Measurements from ENCODE around the gene ADGRB3. TPM values are rescaled to one million over a fixed set of nuclear protein-coding genes. Genes with fewer than 3 reads are reported as not detected.
"Not testable (repeated sequence)": the region's sequence is repeated elsewhere in the genome, so short reads cannot be mapped to it uniquely, and the experiment has no call there.

ADGRB3 gene
- polyA plus RNA-seq, 1 donor, result 0.70 TPM

DNA sequence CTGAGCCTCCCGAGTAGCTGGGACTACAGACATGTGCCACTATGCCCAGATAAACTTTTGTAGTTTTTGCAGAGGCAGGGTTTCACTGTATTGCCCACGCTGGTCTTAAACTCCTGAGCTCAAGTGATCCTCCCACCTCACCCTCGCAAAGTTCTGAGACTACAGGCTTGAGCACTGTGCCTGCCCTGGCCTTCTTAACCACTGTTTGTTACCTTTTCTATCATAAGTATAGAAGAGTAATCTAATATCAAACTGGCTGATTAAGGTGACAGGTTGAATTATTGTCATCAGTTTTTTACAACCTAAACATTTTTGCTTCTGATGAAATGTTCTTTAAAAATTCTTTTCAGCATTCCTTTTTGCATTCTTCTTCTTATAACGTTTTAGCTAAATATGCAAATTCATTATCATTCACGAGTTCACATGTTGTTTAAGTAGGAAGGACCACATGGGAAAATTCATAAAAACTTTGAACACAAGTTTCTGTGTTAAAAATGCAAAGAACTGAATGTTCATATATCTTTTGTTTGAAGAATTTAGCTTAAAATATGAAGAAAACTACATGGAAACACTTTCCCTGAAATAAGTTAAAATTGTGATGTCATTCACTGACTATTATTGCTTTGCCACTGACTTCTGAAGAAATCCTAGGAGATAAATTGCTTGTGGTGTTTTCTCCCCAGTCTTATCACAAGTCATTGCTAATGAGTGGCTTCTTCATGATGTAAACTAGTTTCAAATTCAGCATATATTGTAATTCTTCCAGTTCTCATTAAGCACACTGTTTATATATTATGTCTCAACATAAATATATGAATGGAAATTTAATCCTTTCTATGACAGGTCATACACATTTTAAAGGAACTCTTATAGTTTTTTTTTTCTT lies 106.7 kb downstream of the ADGRB3 start:
- no peak for DNase-seq

DNA sequence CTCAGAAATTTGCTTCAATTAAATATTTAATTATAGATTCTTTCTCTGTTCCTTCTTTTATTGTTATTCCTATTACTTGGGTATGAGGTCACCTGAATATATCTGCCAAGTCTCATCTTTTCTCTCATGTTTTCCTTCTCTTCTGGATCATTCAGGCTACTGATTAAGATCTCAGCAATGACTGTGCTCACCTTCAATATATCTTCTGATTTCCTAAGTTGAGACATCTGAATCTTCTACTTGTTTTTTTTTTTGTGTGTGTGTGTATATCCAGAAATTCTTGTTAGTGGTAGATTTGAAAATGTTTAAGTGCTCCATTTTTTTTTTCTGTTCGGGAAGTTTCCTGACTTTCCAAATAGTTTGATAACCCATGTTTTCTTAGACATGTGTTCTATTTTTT lies 108.0 kb downstream of the ADGRB3 start:
- DNase-seq, result no peak

DNA sequence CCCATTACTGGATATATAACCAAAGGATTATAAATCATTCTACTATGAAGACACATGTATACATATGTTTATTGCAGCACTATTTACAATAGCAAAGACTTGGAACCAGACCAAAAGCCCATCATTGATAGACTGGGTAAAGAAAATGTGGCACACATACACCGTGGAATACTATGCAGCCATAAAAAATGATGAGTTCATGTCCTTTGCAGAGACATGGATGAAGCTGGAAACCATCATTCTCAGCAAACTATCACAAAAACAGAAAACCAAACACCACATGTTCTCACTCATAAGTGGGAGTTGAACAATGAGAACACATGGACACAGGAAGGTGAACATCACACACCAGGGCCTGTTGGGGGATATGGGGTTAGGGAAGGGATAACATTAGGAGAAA lies 109.3 kb downstream of the ADGRB3 start:
- DNase-seq, result not testable (repeated sequence)

DNA sequence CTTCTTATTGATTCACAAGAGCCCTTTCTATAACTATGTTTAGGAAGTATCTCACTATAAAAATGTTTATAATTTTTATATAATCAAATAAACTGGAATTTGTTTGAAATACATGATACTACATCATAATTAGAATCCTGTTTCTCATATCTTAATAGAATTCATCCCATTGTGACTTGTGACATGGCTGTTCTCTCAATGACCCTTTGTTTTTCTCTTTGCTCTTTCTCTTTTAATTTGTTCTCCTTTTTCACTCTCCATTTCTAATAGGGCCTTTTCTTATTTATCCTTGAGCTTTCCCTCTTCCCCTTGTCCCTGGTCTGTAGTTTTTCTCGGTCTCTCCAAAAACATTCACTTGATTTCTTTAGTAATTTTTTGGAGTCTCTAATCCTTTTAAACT lies 111.3 kb downstream of the ADGRB3 start:
- no peak for DNase-seq

GRCh38 chr6:68747110-68747790 lies 112.2 kb downstream of the ADGRB3 start:
- no peak for DNase-seq

DNA sequence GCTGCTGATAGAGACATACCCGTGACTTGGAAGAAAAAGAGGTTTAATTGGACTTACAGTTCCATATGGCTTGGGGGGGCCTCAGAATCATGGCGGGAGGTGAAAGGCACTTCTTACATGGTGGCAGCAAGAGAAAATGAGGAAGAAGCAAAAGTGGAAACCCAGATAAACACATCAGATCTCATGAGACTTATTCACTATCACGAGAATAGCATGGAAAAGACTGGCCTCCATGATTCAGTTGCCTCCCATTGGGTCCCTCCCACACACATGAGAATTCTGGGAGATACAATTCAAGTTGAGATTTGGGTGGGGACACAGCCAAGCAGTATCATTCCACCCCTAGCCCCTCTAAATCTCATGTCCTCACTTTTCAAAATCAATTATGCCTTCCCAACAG lies 112.8 kb downstream of the ADGRB3 start:
- not testable (repeated sequence) for DNase-seq

DNA sequence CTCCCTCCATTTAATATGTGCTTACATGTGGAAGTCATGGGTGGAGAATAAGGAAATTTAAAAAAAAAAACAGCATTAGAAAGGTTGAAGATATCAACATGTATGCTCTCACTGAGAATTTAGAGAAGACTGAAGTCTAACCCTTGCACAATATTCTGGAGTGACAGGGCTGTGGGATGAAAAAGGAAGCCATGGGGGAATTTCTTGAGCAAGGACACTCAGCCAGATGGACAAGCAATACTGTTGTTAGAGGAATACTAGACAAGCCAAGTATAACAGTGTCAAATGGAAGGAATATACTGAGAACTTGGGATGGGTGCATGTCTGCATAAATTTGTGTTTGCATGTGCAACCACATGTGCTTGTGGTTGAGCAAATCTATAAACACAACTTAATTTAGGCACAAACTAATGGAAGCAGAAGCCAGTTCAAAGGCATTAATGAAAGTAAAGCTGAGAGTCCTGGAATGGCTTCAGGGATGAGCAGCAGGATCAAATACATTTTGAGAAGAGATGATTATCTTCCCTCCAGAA lies 119.7 kb downstream of the ADGRB3 start:
- no peak for DNase-seq

GRCh38 chr6:68756454-68757375 lies 121.6 kb downstream of the ADGRB3 start:
- no peak for DNase-seq

GRCh38 chr6:68757821-68758220 lies 122.7 kb downstream of the ADGRB3 start:
- no peak for DNase-seq

DNA sequence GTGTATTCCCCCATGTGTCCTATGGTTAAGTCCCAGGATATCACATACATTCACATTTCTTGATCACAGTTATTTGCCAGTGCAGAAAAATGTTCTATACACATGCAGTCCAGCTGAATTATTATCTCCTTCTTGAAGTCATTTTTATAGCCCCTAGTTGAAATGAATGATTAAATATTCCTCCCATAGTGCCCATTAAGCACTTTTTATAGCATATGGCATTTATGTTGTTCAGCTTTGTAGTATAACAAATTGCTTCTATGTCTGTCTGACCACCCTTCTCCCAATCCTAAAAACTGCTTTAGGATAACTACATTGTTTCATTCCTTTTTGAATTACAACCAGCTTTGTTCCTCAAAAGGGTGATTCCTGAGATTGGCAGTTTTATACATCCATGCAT lies 123.5 kb downstream of the ADGRB3 start:
- no peak for DNase-seq

DNA sequence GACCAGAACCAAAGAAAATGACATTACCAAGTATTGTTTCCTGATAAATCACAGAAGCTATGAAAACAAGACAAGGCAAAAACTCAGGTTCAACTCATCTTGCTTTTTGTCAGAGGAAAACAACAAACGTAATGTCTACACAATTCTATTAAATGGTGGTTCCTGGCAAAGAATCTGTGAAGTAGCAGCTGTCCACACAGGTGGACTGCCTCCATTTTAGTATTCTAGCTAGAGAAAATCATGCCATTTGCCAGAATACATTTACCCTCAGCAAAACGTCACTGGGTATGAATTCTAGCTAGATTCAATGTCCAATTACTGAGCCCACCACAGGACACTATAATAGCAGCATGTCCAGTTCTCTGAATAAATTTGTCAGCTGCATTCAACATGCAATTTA lies 125.4 kb downstream of the ADGRB3 start:
- DNase-seq, result no peak

- DNase-seq, result no peak
Measured at GRCh38 chr6:68760941-68761676, 126.0 kb downstream of the ADGRB3 start.

GRCh38 chr6:68761985-68762384 lies 126.9 kb downstream of the ADGRB3 start:
- no peak for DNase-seq

DNA sequence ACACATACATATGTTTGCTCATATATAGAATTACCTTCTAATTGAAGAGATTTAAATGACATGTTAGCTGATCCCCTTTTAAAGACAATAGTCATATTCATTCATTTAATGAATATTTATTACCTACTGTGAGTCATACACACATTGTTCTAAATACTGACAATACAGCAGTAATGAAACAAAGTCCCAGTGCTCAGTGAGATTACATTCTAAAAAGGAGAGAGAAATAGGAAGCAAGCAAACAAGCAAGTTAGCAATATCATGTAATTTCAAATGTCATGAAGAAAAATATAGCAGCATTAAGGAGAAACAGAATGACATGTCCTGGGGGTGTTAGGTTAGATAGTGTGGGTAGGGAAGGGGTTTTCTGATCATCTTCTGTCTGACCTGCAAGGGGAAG lies 136.3 kb downstream of the ADGRB3 start:
- DNase-seq, result no peak

DNA sequence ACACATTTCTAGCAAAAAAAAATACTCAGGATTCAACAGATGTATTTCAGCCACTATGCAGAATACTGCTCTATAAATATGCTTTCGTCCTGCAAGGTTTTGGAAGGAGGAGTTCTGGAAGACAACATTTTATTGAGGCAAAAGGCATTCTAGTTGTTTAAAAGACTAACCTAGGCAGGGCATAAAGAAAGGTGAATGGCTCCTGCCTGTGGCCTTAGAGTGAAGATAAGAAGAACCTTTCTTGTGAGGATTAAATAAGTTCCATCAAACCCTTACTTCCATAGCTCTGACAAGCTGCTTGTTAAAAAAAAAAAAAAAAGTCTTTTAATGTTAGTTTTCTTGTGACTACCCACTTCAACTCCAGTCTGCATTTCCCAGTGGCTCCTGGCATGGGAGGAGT lies 139.8 kb downstream of the ADGRB3 start:
- DNase-seq, result no peak

DNA sequence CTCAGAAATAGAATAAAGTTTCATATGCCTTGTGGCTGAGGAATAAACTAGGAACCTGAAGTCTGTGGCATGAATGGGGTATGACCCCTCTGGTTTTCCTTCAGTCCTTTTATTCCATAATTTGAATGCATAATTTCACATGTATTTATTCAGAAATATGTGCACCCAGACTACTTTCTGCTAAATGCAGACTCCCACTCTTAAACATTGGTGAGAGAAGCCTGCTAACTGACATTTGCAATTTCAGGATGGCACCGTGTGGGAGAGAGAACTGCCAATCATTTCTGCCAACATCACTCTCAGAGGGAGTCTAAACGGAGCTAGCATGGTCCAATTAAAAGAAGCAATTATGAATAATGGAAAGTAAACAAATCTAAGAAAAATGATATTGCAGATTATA lies 141.3 kb downstream of the ADGRB3 start:
- DNase-seq, result no peak

DNA sequence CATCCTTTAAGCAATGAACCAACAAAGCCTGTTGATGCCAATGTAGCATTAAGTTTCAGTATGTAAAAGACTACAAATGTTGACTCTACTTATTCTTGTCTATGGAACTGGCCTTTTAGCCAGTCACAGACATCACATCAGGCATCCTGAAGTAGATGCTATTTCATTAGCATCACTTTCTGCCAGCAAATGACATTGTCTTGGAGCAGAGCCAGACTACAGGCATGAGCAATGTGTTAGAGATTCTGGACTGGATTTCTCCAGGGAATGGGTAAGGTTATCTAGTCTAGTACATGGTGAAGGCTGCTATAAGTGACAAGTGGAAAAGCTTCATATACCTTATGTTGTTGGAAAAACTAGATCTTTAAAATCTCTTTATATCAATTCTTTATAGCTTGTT lies 142.9 kb downstream of the ADGRB3 start:
- no peak for DNase-seq

GRCh38 chr6:68778356-68779020 lies 143.4 kb downstream of the ADGRB3 start:
- DNase-seq, result peak; percentile 53

DNA sequence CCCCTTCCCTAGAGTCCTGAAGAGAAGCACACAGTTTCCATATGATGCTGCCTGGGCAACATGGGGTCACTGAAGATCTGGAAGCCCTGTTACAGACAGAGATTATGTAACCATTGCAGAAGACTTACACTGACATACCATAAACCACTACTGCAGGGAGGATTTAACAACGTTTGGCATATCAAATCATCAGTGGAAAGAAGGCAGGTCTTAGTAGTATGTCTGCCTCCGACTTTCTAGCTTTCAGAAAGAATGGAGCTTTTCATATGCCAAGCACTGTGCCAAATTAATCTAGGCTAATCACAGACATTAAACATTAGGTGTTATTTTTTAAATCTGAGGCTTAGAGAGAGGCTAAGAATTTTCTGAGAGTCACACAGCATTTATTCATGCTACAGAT lies 144.3 kb downstream of the ADGRB3 start:
- no peak for DNase-seq

GRCh38 chr6:68790128-68790527 lies 155.0 kb downstream of the ADGRB3 start:
- not testable (repeated sequence) for DNase-seq

DNA sequence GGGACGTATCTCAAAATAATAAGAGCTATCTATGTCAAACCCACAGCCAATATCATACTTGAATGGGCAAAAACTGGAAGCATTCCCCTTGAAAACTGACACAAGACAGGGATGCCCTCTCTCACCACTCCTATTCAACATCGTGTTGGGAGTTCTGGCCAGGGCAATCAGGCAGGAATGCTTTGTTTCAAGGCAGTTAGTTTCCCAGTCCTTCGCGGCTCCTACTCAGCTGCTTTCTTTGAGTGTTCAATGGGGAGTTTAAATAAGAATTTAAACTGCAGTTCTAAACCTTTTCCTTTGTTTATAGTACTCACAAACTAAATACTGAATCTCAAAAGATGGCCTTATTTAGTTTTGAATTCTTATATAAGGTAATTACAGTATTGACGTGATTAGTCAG lies 179.9 kb downstream of the ADGRB3 start:
- DNase-seq, result not testable (repeated sequence)
